Transverse colon (tissue), 3 donors: ENCODE data around the gene CALHM2.

ENCODE experiments used
- POLR2A ChIP-seq: fragments of 450-650 bp; IDR thresholded peaks from one replicate; pipeline ENCODE4 v1.6.1; 2016; ENCODE audit warnings: antibody characterized with exemption, mild to moderate bottlenecking, moderate library complexity
- TF ChIP-seq, protein P1 (sequence below), 5 experiments: fragments of 200-600 bp in 3 of 5; fragments of 450-650 bp in 2 of 5; sonication (generic) in 3 of 5; IDR thresholded peaks; 1 replicate in 2 of 5; 2 replicates in 3 of 5; pipeline ENCODE4 v1.5.1; 2016 to 2017; ENCODE audit warnings: antibody characterized with exemption in 5 of 5, inconsistent platforms in 3 of 5, mild to moderate bottlenecking in 2 of 5, moderate library complexity in 1 of 5

DNA sequence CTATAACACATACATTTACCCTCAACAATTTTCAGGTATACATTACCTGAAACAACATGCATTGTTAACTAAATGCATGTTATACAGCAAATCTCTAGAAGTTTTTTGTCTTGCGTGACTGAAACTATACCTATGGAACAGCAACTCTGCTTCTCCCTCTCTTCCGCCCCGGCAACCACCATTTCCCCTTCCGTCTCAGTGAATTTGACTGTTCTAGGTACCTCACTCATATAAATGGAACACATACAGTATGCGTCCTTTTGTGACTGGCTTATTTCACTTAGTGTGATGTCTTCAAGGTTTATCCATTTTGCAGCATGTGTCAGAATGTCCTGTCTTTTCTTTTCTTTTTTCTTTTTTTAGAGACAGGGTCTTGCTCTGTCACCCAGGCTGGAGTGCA, 22.5 kb downstream of the CALHM2 start:
- TF ChIP-seq, protein P1, sequence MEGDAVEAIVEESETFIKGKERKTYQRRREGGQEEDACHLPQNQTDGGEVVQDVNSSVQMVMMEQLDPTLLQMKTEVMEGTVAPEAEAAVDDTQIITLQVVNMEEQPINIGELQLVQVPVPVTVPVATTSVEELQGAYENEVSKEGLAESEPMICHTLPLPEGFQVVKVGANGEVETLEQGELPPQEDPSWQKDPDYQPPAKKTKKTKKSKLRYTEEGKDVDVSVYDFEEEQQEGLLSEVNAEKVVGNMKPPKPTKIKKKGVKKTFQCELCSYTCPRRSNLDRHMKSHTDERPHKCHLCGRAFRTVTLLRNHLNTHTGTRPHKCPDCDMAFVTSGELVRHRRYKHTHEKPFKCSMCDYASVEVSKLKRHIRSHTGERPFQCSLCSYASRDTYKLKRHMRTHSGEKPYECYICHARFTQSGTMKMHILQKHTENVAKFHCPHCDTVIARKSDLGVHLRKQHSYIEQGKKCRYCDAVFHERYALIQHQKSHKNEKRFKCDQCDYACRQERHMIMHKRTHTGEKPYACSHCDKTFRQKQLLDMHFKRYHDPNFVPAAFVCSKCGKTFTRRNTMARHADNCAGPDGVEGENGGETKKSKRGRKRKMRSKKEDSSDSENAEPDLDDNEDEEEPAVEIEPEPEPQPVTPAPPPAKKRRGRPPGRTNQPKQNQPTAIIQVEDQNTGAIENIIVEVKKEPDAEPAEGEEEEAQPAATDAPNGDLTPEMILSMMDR (IDR thresholded peaks at IDR 0.05) = no peak
- no peak for TF ChIP-seq POLR2A
